GM06990 (cell line): ENCODE results near the gene ACP2.
A peak's percentile ranks its signal among the peaks of the same experiment; 100 is the strongest.

Source experiments
- DNase-seq: peaks from one replicate; pipeline ENCODE4 v3.0.0-alpha.2; 2011; ENCODE audit not compliant: insufficient read length; ENCODE audit errors: extremely low read depth
- H3K27me3 ChIP-seq: replicated peaks from 2 replicates; pipeline ENCODE4 v1.6.0; 2011; ENCODE audit warnings: low read length; ENCODE audit not compliant: control insufficient read depth, insufficient read depth
- H3K36me3 ChIP-seq: 2 replicates; pipeline ENCODE4 v1.5.1; 2011; ENCODE audit warnings: low read length; ENCODE audit not compliant: control insufficient read depth, insufficient read depth
- H3K4me3 ChIP-seq: replicated peaks from 2 replicates; pipeline ENCODE4 v1.5.1; 2011; ENCODE audit warnings: low read depth, mild to moderate bottlenecking, control low read depth, low read length
- TF ChIP-seq, protein P1 (sequence below): IDR thresholded peaks from 2 replicates; pipeline ENCODE4 v1.5.1; 2011; ENCODE audit warnings: low read length, control low read depth, mild to moderate bottlenecking, inconsistent platforms; ENCODE audit not compliant: insufficient read depth, poor library complexity, severe bottlenecking

Gene ACP2

GRCh38 chr11:47259232-47259977 is 10.8 kb upstream of the ACP2 start:
- TF ChIP-seq, protein P1, sequence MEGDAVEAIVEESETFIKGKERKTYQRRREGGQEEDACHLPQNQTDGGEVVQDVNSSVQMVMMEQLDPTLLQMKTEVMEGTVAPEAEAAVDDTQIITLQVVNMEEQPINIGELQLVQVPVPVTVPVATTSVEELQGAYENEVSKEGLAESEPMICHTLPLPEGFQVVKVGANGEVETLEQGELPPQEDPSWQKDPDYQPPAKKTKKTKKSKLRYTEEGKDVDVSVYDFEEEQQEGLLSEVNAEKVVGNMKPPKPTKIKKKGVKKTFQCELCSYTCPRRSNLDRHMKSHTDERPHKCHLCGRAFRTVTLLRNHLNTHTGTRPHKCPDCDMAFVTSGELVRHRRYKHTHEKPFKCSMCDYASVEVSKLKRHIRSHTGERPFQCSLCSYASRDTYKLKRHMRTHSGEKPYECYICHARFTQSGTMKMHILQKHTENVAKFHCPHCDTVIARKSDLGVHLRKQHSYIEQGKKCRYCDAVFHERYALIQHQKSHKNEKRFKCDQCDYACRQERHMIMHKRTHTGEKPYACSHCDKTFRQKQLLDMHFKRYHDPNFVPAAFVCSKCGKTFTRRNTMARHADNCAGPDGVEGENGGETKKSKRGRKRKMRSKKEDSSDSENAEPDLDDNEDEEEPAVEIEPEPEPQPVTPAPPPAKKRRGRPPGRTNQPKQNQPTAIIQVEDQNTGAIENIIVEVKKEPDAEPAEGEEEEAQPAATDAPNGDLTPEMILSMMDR = peak; percentile 68
- Histone ChIP-seq H3K27me3 (no peaks in the 10 kb centered on the region), H3K4me3 (no peak overlapping the region), H3K36me3 (no peaks in the 10 kb centered on the region)
- DNase-seq = no peak

DNA sequence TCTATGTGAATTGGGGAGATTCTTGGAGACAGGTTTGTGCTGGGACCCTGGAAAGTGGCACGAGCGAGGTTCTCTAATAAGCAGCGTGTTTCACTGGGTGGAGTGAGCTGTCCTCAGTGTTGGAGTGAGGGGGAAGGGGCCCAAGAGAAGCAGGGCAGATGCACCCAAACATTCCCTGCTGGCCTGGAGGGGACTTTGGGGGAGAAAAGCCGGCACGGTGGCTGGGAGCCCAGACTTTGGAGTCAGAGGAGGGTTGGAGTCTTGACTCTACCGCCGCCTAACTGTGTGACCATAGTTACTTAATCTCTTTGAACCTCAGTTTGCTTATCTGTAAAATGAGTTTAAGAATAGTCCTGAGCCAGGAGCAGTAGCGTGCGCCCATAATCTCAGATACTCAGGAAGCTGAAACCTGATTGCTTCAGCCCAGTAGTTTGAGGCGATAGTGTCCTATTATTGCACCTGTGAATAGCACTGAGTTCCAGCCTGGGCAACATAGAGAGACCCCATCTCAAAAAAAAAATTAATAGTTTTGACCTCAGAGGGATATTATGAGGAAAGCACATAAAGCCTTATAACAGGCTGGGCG is 9.8 kb upstream of the ACP2 start:
- Histone ChIP-seq H3K4me3 (no peak overlapping the region), H3K27me3 (no peaks in the 10 kb centered on the region), H3K36me3 (no peaks in the 10 kb centered on the region)
- no peak for DNase-seq
- TF ChIP-seq, protein P1 = no peak

DNA sequence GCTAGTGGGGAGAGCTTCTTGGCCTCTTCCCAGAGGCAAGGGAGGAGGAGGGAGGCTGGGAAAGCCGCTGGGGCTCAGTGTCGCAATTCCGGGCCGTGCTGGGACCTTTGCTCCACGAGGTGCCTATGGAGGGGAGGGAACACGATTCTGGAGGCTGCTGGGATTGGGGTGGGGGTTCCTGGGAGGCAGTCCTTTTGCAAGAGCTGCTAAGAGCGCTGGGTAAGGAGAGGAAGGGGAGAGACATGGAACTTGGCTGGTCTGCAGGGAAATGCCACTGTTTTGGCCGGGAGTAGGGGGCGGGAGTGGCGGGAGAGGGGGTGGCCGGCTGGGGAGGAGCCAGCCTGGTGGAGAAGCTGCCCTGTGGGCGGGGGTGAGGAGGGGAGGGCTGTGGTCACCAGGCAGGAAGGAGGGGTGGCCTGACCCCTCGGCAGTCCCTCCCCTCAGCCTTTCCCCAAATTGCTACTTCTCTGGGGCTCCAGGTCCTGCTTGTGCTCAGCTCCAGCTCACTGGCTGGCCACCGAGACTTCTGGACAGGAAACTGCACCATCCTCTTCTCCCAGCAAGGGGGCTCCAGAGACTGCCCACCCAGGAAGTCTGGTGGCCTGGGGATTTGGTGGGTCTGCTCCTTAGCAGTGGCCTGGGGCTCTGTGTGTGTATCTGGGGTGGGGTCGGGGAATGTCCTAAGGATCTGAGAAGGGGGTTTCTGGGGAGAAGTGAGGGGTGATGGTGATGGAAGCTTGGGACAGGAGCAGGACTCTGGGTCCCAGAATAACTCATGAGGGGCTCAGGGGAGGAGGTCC is 9.1 kb upstream of the ACP2 start, which contains the start of gene NR1H3:
NR1H3 (plus strand) TSS at position 480 of the 800 bp plus-strand sequence. CDS start 1,221 bp downstream, outside the sequence.
- H3K4me3 ChIP-seq = no peak within 1 kb of the TSS
- H3K36me3 ChIP-seq = no peaks in the 10 kb centered on the region
- TF ChIP-seq, protein P1 = peak; percentile 14
- no peak for DNase-seq
- no peaks in the 10 kb centered on the region for H3K27me3 ChIP-seq

DNA sequence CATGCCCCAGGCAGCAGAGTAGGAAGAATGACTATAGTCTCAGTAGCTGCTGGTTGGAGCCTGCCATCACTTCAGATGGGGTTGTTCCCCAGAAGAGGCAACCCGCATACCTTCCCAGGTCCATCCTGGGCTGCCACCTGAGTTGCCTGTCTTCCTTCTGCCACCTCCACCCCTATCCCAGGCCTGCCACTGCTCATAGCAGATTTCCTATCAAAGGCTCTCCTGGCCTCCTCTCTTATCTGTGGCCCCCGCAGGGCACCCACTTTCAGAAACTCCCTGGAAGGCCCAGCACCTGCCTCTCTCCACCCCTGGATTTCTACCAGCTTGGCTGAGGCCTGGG is 8.5 kb upstream of the ACP2 start:
- Histone ChIP-seq H3K27me3 (no peaks in the 10 kb centered on the region), H3K36me3 (no peaks in the 10 kb centered on the region), H3K4me3 (no peak overlapping the region)
- TF ChIP-seq, protein P1 = no peak
- no peak for DNase-seq

- H3K36me3 ChIP-seq = no peaks in the 10 kb centered on the region
- H3K4me3 ChIP-seq = no peak overlapping the region
- H3K27me3 ChIP-seq = no peaks in the 10 kb centered on the region
- TF ChIP-seq, protein P1 = no peak
- no peak for DNase-seq
These were observed 7.8 kb upstream of the ACP2 start for GRCh38 chr11:47256374-47256773.
